GM23248 (cell line): ENCODE measurements around the gene MYMX. TPM values are rescaled to one million over a fixed set of nuclear protein-coding genes. Genes with fewer than 3 reads are reported as not detected.

ENCODE experiments used
- DNase-seq: peaks from one replicate; pipeline ENCODE4 v3.0.0-alpha.2; 2015
- H2AFZ ChIP-seq: fragments of 200-600 bp; sonication (generic); 2 replicates; pipeline ENCODE4 v1.6.1; 2016; ENCODE audit warnings: antibody characterized with exemption
- H3F3A ChIP-seq: fragments of 200-600 bp; sonication (generic); 2 replicates; pipeline ENCODE4 v1.6.1; 2016; ENCODE audit warnings: mild to moderate bottlenecking, antibody characterized with exemption, mixed run types; ENCODE audit not compliant: insufficient read depth
- H3K27ac ChIP-seq: fragments of 200-600 bp; sonication (generic); 2 replicates; pipeline ENCODE4 v1.5.1; 2016; ENCODE audit warnings: mild to moderate bottlenecking
- H3K27me3 ChIP-seq: fragments of 200-600 bp; sonication (generic); replicated peaks from 2 replicates; pipeline ENCODE4 v1.6.1; 2016; ENCODE audit warnings: mild to moderate bottlenecking; ENCODE audit not compliant: insufficient read depth
- H3K36me3 ChIP-seq: fragments of 200-600 bp; sonication (generic); 2 replicates; pipeline ENCODE4 v1.6.1; 2016; ENCODE audit warnings: low read depth, mild to moderate bottlenecking
- H3K4me1 ChIP-seq: fragments of 200-600 bp; sonication (generic); 2 replicates; pipeline ENCODE4 v1.6.1; 2016; ENCODE audit warnings: mild to moderate bottlenecking; ENCODE audit not compliant: insufficient read depth
- H3K4me2 ChIP-seq: fragments of 200-600 bp; sonication (generic); one replicate; pipeline ENCODE4 v1.6.1; 2016; ENCODE audit warnings: mild to moderate bottlenecking; ENCODE audit not compliant: unreplicated experiment
- H3K4me3 ChIP-seq: fragments of 200-600 bp; sonication (generic); 2 replicates; pipeline ENCODE4 v1.5.1; 2016; ENCODE audit warnings: mild to moderate bottlenecking
- H3K79me2 ChIP-seq: fragments of 200-600 bp; sonication (generic); 2 replicates; pipeline ENCODE4 v1.6.1; 2016; ENCODE audit warnings: mild to moderate bottlenecking; ENCODE audit not compliant: insufficient read depth
- H3K9ac ChIP-seq: fragments of 200-600 bp; sonication (generic); 2 replicates; pipeline ENCODE4 v1.6.1; 2016; ENCODE audit warnings: mild to moderate bottlenecking
- H3K9me2 ChIP-seq: fragments of 200-600 bp; sonication (generic); 2 replicates; pipeline ENCODE4 v1.6.1; 2016; ENCODE audit warnings: mixed run types, mild to moderate bottlenecking, moderate library complexity; ENCODE audit not compliant: insufficient read depth
- H3K9me3 ChIP-seq: fragments of 200-600 bp; sonication (generic); one replicate; pipeline ENCODE4 v1.6.1; 2017; ENCODE audit warnings: low read depth
- H4K20me1 ChIP-seq: fragments of 200-600 bp; sonication (generic); 2 replicates; pipeline ENCODE4 v1.6.0; 2016; ENCODE audit not compliant: insufficient read depth
- EZH2 ChIP-seq: fragments of 200-600 bp; sonication (generic); IDR thresholded peaks from 2 replicates; pipeline ENCODE4 v1.6.1; 2018; ENCODE audit warnings: antibody characterized with exemption, mild to moderate bottlenecking; ENCODE audit not compliant: insufficient read depth, poor library complexity, severe bottlenecking
- EZH2phosphoT487 ChIP-seq: fragments of 200-600 bp; sonication (generic); IDR thresholded peaks from 2 replicates; pipeline ENCODE4 v1.6.1; 2018; ENCODE audit warnings: antibody characterized with exemption, moderate library complexity, mild to moderate bottlenecking, low read depth; ENCODE audit not compliant: insufficient read depth
- WGBS, 2 experiments: methylation state at CpG; one replicate each; pipeline ENCODE4 v1.1.6; 2015 to 2017; ENCODE audit warnings: low lambda C conversion rate in 2 of 2, low coverage in 1 of 2; ENCODE audit errors: missing lambda C conversion rate in 2 of 2; 5-methylcytosine and 5-hydroxymethylcytosine counted together
- in situ Hi-C: fragments of 300-500 bp; cut with MboI; formaldehyde crosslinking; loops from 2 replicates; pipeline ENCODE4 v1.15.0; 2020
- polyA plus RNA-seq: library from polyadenylated mRNA; unstranded; fragments of >200 nt; fragmentation: Nextera tagmentation; extraction: Ambion mirVana; gene quantifications from 2 replicates; pipeline ENCODE4 v1.2.1, GENCODE V29; 2016
- total RNA-seq: library from RNA; depleted of rRNA; stranded (reverse); fragments of >200 nt; shearing (Covaris generic); gene quantifications from 2 replicates; pipeline ENCODE4 v1.2.3, GENCODE V29; 2014

MYMX gene
- total and polyA plus RNA-seq, 2 experiments from 2014 or later: not detected

DNA sequence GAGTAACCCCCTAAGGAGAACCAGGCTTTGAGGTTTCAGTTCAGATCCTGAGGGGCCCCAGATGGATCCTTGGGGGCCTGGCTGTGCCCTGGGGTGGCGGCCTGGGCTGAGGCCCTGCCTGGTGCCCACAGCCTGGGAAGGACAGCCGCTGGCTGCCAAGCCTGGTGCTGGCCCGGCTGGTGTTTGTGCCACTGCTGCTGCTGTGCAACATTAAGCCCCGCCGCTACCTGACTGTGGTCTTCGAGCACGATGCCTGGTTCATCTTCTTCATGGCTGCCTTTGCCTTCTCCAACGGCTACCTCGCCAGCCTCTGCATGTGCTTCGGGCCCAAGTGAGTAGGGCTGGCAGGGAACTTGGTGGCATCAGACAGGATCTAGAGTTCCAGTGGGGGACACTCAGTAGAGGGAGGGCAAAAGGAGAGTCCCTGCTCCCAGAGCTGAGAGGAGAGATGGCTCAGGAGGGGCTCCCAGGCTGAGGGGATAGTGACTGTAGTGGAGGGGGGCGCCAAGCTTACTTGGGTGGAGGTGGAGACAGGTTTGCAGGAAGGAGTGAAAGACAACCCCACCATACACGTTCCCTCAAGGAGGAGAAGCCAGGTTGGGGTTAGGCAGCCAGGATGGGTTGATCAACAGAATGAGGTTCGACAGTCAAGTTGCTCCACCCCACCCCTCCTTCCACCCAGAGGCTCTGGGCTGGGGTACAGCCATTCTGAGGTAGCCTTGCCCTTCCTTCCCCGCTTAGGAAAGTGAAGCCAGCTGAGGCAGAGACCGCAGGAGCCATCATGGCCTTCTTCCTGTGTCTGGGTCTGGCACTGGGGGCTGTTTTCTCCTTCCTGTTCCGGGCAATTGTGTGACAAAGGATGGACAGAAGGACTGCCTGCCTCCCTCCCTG is 16.2 kb downstream of the MYMX start:
- Histone ChIP-seq H3K79me2 (no peaks in the 10 kb centered on the region), H3K4me2 (no peak overlapping the region), H3K4me1 (peaks cover 43% of the 10 kb centered on the region), H3K9me3 (no peaks in the 10 kb centered on the region), H2AFZ (0 out of 2 replicates have a peak overlapping the region, but pooled peaks have one; percentile 50), H4K20me1 (no peaks in the 10 kb centered on the region), H3K9me2 (no peaks in the 10 kb centered on the region), H3K27ac (peak overlapping the region; percentile 82; the same call in 1 of the 2 replicates), H3K27me3 (no peaks in the 10 kb centered on the region), H3F3A (peaks cover 25% of the 10 kb centered on the region), H3K9ac (peak overlapping the region; percentile 55; the same call in 1 of the 2 replicates), H3K4me3 (no peak overlapping the region), H3K36me3 (no peaks in the 10 kb centered on the region)
- 71 to 72% methylated on average over 16 of the region's 16 CpGs for WGBS, 2 experiments
- DNase-seq: no peak
- in situ Hi-C loops: no loop called here
- no peak for TF ChIP-seq EZH2phosphoT487
- TF ChIP-seq EZH2: no peak

GRCh38 chr6:44233567-44234100 is 16.9 kb downstream of the MYMX start:
- H3K27me3 ChIP-seq: no peaks in the 10 kb centered on the region
- no peak overlapping the region for H3K4me3 ChIP-seq
- no peaks in the 10 kb centered on the region for H3K9me3 ChIP-seq
- H3K9me2 ChIP-seq: no peaks in the 10 kb centered on the region
- peak overlapping the region; percentile 82 for H3K27ac ChIP-seq
- H4K20me1 ChIP-seq: no peaks in the 10 kb centered on the region
- 34 to 38% methylated on average over 11 to 14 of the region's 14 CpGs for WGBS, 2 experiments
- DNase-seq: no peak
- H3K4me1 ChIP-seq: peaks cover 42% of the 10 kb centered on the region
- TF ChIP-seq EZH2 (no peak), EZH2phosphoT487 (no peak)
- no peaks in the 10 kb centered on the region for H3K79me2 ChIP-seq
- peaks cover 30% of the 10 kb centered on the region for H3F3A ChIP-seq
- H2AFZ ChIP-seq: peak overlapping the region; percentile 50; the same call in 1 of the 2 replicates
- H3K4me2 ChIP-seq: peak overlapping the region; percentile 60
- H3K36me3 ChIP-seq: no peaks in the 10 kb centered on the region
- in situ Hi-C loops: no loop called here
- peak overlapping the region; percentile 55 for H3K9ac ChIP-seq

GRCh38 chr6:44234101-44235025 is 17.6 kb downstream of the MYMX start:
- in situ Hi-C loops: no loop called here
- no peaks in the 10 kb centered on the region for H3K36me3 ChIP-seq
- peak overlapping the region; percentile 82 for H3K27ac ChIP-seq
- H3K4me1 ChIP-seq: peaks cover 35% of the 10 kb centered on the region
- no peaks in the 10 kb centered on the region for H3K27me3 ChIP-seq
- H3K9ac ChIP-seq: peak overlapping the region; percentile 55
- H3F3A ChIP-seq: peaks cover 32% of the 10 kb centered on the region
- H3K9me2 ChIP-seq: no peaks in the 10 kb centered on the region
- H3K4me2 ChIP-seq: peak overlapping the region; percentile 60
- no peak overlapping the region for H3K4me3 ChIP-seq
- TF ChIP-seq EZH2 (no peak), EZH2phosphoT487 (no peak)
- peak overlapping the region; percentile 62 for H2AFZ ChIP-seq
- 5 to 7% methylated on average over 5 of the region's 5 CpGs for whole genome bisulfite sequencing, 2 experiments
- H3K9me3 ChIP-seq: no peaks in the 10 kb centered on the region
- DNase-seq: peak; percentile 90
- no peaks in the 10 kb centered on the region for H3K79me2 ChIP-seq
- H4K20me1 ChIP-seq: no peaks in the 10 kb centered on the region

- H3K79me2 ChIP-seq: no peaks in the 10 kb centered on the region
- peaks cover 32% of the 10 kb centered on the region for H3F3A ChIP-seq
- peak overlapping the region; percentile 62; the same call in 1 of the 2 replicates for H2AFZ ChIP-seq
- H3K27ac ChIP-seq: peak overlapping the region; percentile 82; the same call in 1 of the 2 replicates
- TF ChIP-seq EZH2phosphoT487: no peak
- no peak for TF ChIP-seq EZH2
- no peaks in the 10 kb centered on the region for H3K9me3 ChIP-seq
- H3K9ac ChIP-seq: no peak overlapping the region
- DNase-seq: no peak
- H3K9me2 ChIP-seq: no peaks in the 10 kb centered on the region
- in situ Hi-C loops: no loop called here
- peaks cover 33% of the 10 kb centered on the region for H3K4me1 ChIP-seq
- 67 to 72% methylated on average over 6 of the region's 6 CpGs for WGBS, 2 experiments
- H3K27me3 ChIP-seq: no peaks in the 10 kb centered on the region
- H3K4me2 ChIP-seq: peak overlapping the region; percentile 31
- no peaks in the 10 kb centered on the region for H3K36me3 ChIP-seq
- H4K20me1 ChIP-seq: no peaks in the 10 kb centered on the region
- no peak overlapping the region for H3K4me3 ChIP-seq
These were observed 18.5 kb downstream of the MYMX start for GRCh38 chr6:44235269-44235668.
